ENCODE data around the gene STK32C.
"Not testable (repeated sequence)": the region's sequence is repeated elsewhere in the genome, so short reads cannot be mapped to it uniquely, and the experiment has no call there.

Gene STK32C

GRCh38 chr10:132223156-132223590 lies 84.6 kb downstream of the STK32C start:
- in situ Hi-C loops (cut with HindIII; ENCODE audit: low sequenced_read_pairs): no loop called here

- in situ Hi-C loops (cut with HindIII; ENCODE audit: low sequenced_read_pairs): no loop called here
Measured at GRCh38 chr10:132222726-132223125, 85.0 kb downstream of the STK32C start.

- in situ Hi-C loops (cut with HindIII; ENCODE audit: low sequenced_read_pairs): not testable (repeated sequence)
Measured at GRCh38 chr10:132220996-132221395, 86.8 kb downstream of the STK32C start.

GRCh38 chr10:132220061-132220460 lies 87.7 kb downstream of the STK32C start:
- in situ Hi-C loops (cut with HindIII; ENCODE audit: low sequenced_read_pairs): no loop called here

- in situ Hi-C loops (cut with HindIII; ENCODE audit: low sequenced_read_pairs): no loop called here
Measured at GRCh38 chr10:132219486-132219885, 88.3 kb downstream of the STK32C start.

- in situ Hi-C loops (cut with HindIII; ENCODE audit: low sequenced_read_pairs): not testable (repeated sequence)
Measured at GRCh38 chr10:132216441-132216840, 91.3 kb downstream of the STK32C start.

- in situ Hi-C loops (cut with HindIII; ENCODE audit: low sequenced_read_pairs): no loop called here
Measured at GRCh38 chr10:132213917-132214316, 93.8 kb downstream of the STK32C start.

- in situ Hi-C loops (cut with HindIII; ENCODE audit: low sequenced_read_pairs): no loop called here
Measured at GRCh38 chr10:132212816-132213215, 94.9 kb downstream of the STK32C start.

- in situ Hi-C loops (cut with HindIII; ENCODE audit: low sequenced_read_pairs): no loop called here
Measured at GRCh38 chr10:132211246-132211645, 96.5 kb downstream of the STK32C start.

- in situ Hi-C loops (cut with HindIII; ENCODE audit: low sequenced_read_pairs): no loop called here
Measured at GRCh38 chr10:132210766-132211165, 97.0 kb downstream of the STK32C start.

- in situ Hi-C loops (cut with HindIII; ENCODE audit: low sequenced_read_pairs): loop anchor here (10.0 kb wide), 1 partner anchor 485 kb away; no protein-coding TSS in a partner anchor
Measured at GRCh38 chr10:132209978-132210530, 97.7 kb downstream of the STK32C start.

- in situ Hi-C loops (cut with HindIII; ENCODE audit: low sequenced_read_pairs): loop anchor here (10.0 kb wide), 1 partner anchor 486 kb away; no protein-coding TSS in a partner anchor
Measured at GRCh38 chr10:132209130-132209529, 98.6 kb downstream of the STK32C start.

GRCh38 chr10:132208462-132209050 lies 99.2 kb downstream of the STK32C start:
- in situ Hi-C loops (cut with HindIII; ENCODE audit: low sequenced_read_pairs): loop anchor here (10.0 kb wide), 1 partner anchor 486 kb away; no protein-coding TSS in a partner anchor

GRCh38 chr10:132207536-132208461 lies 100.0 kb downstream of the STK32C start:
- in situ Hi-C loops (cut with HindIII; ENCODE audit: low sequenced_read_pairs): loop anchor here (10.0 kb wide), 1 partner anchor 487 kb away; no protein-coding TSS in a partner anchor

GRCh38 chr10:132206806-132207535 lies 100.8 kb downstream of the STK32C start:
- in situ Hi-C loops (cut with HindIII; ENCODE audit: low sequenced_read_pairs): loop anchor here (10.0 kb wide), 1 partner anchor 488 kb away; no protein-coding TSS in a partner anchor

- in situ Hi-C loops (cut with HindIII; ENCODE audit: low sequenced_read_pairs): loop anchor here (10.0 kb wide), 1 partner anchor 488 kb away; no protein-coding TSS in a partner anchor
Measured at GRCh38 chr10:132206377-132206745, 101.4 kb downstream of the STK32C start.

- in situ Hi-C loops (cut with HindIII; ENCODE audit: low sequenced_read_pairs): loop anchor here (10.0 kb wide), 1 partner anchor 489 kb away; no protein-coding TSS in a partner anchor
Measured at GRCh38 chr10:132205650-132206376, 101.9 kb downstream of the STK32C start.

GRCh38 chr10:132204781-132205473 lies 102.8 kb downstream of the STK32C start:
- in situ Hi-C loops (cut with HindIII; ENCODE audit: low sequenced_read_pairs): loop anchor here (10.0 kb wide), 1 partner anchor 490 kb away; no protein-coding TSS in a partner anchor
